Endothelial cell of umbilical vein (primary cell): ENCODE results near the gene CPNE2.

Experiments
- CTCF ChIP-seq, 2 donors: IDR thresholded peaks; 1 replicate in 1 of 2; 2 replicates in 1 of 2; pipeline ENCODE4 v1.5.1; 2011; ENCODE audit warnings: low read length in 2 of 2, mild to moderate bottlenecking in 2 of 2, moderate library complexity in 2 of 2, control low read depth in 1 of 2, inconsistent platforms in 1 of 2, low read depth in 1 of 2; ENCODE audit not compliant: insufficient read depth in 1 of 2; ENCODE audit errors: extremely low read depth in 1 of 2
- EZH2 ChIP-seq: IDR thresholded peaks from 2 replicates; pipeline ENCODE4 v1.6.1; 2012; ENCODE audit warnings: borderline replicate concordance, low read depth, mild to moderate bottlenecking, moderate library complexity, low read length, inconsistent platforms; ENCODE audit not compliant: severe bottlenecking
- FOS ChIP-seq: IDR thresholded peaks from 2 replicates; pipeline ENCODE4 v1.6.1; 2011; ENCODE audit warnings: mild to moderate bottlenecking, low read length, moderate library complexity, borderline replicate concordance; ENCODE audit not compliant: insufficient read depth
- GATA2 ChIP-seq: IDR thresholded peaks from 2 replicates; pipeline ENCODE4 v1.7.0; 2011; ENCODE audit warnings: low read depth, mild to moderate bottlenecking, moderate library complexity, mixed read lengths, low read length; ENCODE audit not compliant: insufficient read length, insufficient read depth
- JUN ChIP-seq: IDR thresholded peaks from 2 replicates; pipeline ENCODE4 v1.6.1; 2011; ENCODE audit warnings: borderline replicate concordance, low read depth; ENCODE audit not compliant: insufficient read length, insufficient read depth
- MYC ChIP-seq: IDR thresholded peaks from one replicate; pipeline ENCODE4 v1.6.1; 2011; ENCODE audit warnings: mild to moderate bottlenecking, low read depth, low read length
- POLR2A ChIP-seq: IDR thresholded peaks from 2 replicates; pipeline ENCODE4 v1.6.1; 2012; ENCODE audit warnings: low read depth, mild to moderate bottlenecking, control low read depth, low read length
- POLR2AphosphoS5 ChIP-seq: IDR thresholded peaks from 2 replicates; pipeline ENCODE4 v1.6.1; 2012; ENCODE audit warnings: low read depth, mild to moderate bottlenecking, control low read depth, low read length, moderate library complexity; ENCODE audit not compliant: insufficient read depth
- TF ChIP-seq, protein P1 (sequence below): IDR thresholded peaks from 2 replicates; pipeline ENCODE4 v1.6.1; 2011; ENCODE audit not compliant: insufficient read depth, insufficient read length

DNA sequence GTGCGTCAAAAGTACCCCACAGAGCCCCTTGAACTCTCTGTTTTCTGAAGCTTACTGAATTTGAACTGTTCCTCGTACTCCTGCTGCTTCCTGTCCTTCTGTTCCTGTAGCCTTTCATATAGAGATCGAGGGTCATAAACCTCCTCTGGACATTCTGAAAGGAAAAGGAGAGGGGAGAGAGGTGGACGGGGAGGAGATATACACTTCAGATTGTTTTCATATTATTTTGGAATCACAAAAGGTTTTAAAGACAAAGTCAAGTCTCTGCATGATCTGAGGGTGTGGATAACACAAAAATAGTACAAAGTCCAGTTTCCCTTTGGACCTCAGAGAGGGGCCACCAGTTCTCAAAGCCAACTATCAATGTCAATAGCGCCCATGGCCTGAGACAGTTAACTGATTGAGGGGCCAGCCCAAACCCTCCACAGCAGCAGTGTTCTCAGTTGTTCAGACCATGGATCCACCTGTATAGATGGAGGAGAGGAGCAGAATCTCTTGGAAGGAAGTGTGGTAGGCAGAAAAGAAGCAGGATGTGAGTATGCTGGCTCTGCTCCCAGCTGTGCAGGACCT lies 80.4 kb downstream of the CPNE2 start:
- TF ChIP-seq CTCF (IDR thresholded peaks at IDR 0.05; ENCODE audit: extremely low read depth in 1 of 2, insufficient read depth in 1 of 2, low read depth in 1 of 2, low read length in 2 of 2): no peak
- no peak for TF ChIP-seq POLR2A
- TF ChIP-seq EZH2: no peak
- TF ChIP-seq POLR2AphosphoS5: no peak
- TF ChIP-seq JUN: no peak
- TF ChIP-seq, protein P1, sequence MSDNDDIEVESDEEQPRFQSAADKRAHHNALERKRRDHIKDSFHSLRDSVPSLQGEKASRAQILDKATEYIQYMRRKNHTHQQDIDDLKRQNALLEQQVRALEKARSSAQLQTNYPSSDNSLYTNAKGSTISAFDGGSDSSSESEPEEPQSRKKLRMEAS: no peak
- no peak for TF ChIP-seq MYC
- TF ChIP-seq FOS: no peak
- TF ChIP-seq GATA2: no peak
